GM21717 (cell line): Measurements from ENCODE around the gene KRTAP10-12.

Source experiments
- ATAC-seq: cut with Tn5 transposase; IDR thresholded peaks from one replicate; pipeline ENCODE4 v1.9.1; 2021; ENCODE audit warnings: mild to moderate bottlenecking, moderate library complexity; ENCODE audit not compliant: unreplicated experiment

The KRTAP10-12 gene

GRCh38 chr21:44697811-44698734 lies 1.1 kb downstream of the KRTAP10-12 start:
- ATAC-seq: no peak

- no peak for ATAC-seq
Measured at GRCh38 chr21:44699502-44700001, 2.6 kb downstream of the KRTAP10-12 start.

GRCh38 chr21:44700101-44701022 lies 3.4 kb downstream of the KRTAP10-12 start:
- no peak for ATAC-seq

- ATAC-seq: no peak
Measured at GRCh38 chr21:44701023-44701400, 4.0 kb downstream of the KRTAP10-12 start.

GRCh38 chr21:44701541-44701940 lies 4.6 kb downstream of the KRTAP10-12 start:
- no peak for ATAC-seq

- ATAC-seq: no peak
Measured at GRCh38 chr21:44702111-44702972, 5.4 kb downstream of the KRTAP10-12 start.

- no peak for ATAC-seq
Measured at GRCh38 chr21:44702973-44703730, 6.2 kb downstream of the KRTAP10-12 start.

- no peak for ATAC-seq
Measured at GRCh38 chr21:44703731-44704635, 7.0 kb downstream of the KRTAP10-12 start.

GRCh38 chr21:44704636-44705001 lies 7.6 kb downstream of the KRTAP10-12 start:
- no peak for ATAC-seq

GRCh38 chr21:44706026-44706705 lies 9.2 kb downstream of the KRTAP10-12 start:
- no peak for ATAC-seq

GRCh38 chr21:44706706-44707581 lies 10.0 kb downstream of the KRTAP10-12 start:
- no peak for ATAC-seq

GRCh38 chr21:44708213-44708865 lies 11.4 kb downstream of the KRTAP10-12 start:
- no peak for ATAC-seq

- no peak for ATAC-seq
Measured at GRCh38 chr21:44708866-44709425, 12.0 kb downstream of the KRTAP10-12 start.

GRCh38 chr21:44709426-44710293 lies 12.7 kb downstream of the KRTAP10-12 start:
- no peak for ATAC-seq

GRCh38 chr21:44710294-44710665 lies 13.3 kb downstream of the KRTAP10-12 start:
- no peak for ATAC-seq
